ENCODE measurements around the gene SRCAP. TPM values are rescaled to one million over a fixed set of nuclear protein-coding genes. Genes with fewer than 3 reads are reported as not detected.
A peak's percentile ranks its signal among the peaks of the same experiment; 100 is the strongest.

Gene SRCAP
- total and polyA plus RNA-seq, 2 donors from 2014 or later, result 1.6 to 71.9 TPM

- Histone ChIP-seq H3K36me3 (ENCODE audit: control insufficient read depth in 2 of 3, insufficient read depth in 3 of 3, low read length in 3 of 3) (peaks cover 0 to 9% (median 5%) of the 10 kb centered on the region in 3 donors), H3K27ac (ENCODE audit: low read depth in 2 of 2, low read length in 2 of 2) (no peak overlapping the region), H3K9me3 (ENCODE audit: control insufficient read depth in 2 of 3, insufficient read depth in 1 of 3, low read length in 3 of 3) (no peaks in the 10 kb centered on the region), H3K27me3 (ENCODE audit: control insufficient read depth, insufficient read depth, low read length) (no peaks in the 10 kb centered on the region), H3K4me3 (ENCODE audit: low read length in 3 of 3) (peak overlapping the region; percentile 36 to 91 (median 67)), H3K4me1 (ENCODE audit: control insufficient read depth in 2 of 3, insufficient read depth in 2 of 3, low read depth in 1 of 3, low read length in 3 of 3) (peaks cover 0 to 6% (median 0%) of the 10 kb centered on the region in 3 donors), H3K9ac (ENCODE audit: low read length in 3 of 3) (peak overlapping the region; percentile 33 to 77 (median 37))
- FAIRE-seq (no peak), DNase-seq (peak in 4 of 5 donors; percentile 52 to 74 (median 68))
- intact Hi-C loops (cut with DNase I), result no loop called here
- no peak for TF ChIP-seq CTCF (IDR thresholded peaks at IDR 0.05; ENCODE audit: borderline replicate concordance, extremely low read depth, insufficient read depth)
Measured at GRCh38 chr16:30786115-30786935, 87.4 kb downstream of the SRCAP start.

- Histone ChIP-seq H3K4me1 (ENCODE audit: control insufficient read depth in 2 of 3, insufficient read depth in 2 of 3, low read depth in 1 of 3, low read length in 3 of 3) (peaks cover 0 to 6% (median 0%) of the 10 kb centered on the region in 3 donors), H3K27me3 (ENCODE audit: control insufficient read depth, insufficient read depth, low read length) (no peaks in the 10 kb centered on the region), H3K9me3 (ENCODE audit: control insufficient read depth in 2 of 3, insufficient read depth in 1 of 3, low read length in 3 of 3) (no peaks in the 10 kb centered on the region), H3K9ac (ENCODE audit: low read length in 3 of 3) (peak within 1 kb of the TSS; percentile 50 to 91 (median 85)), H3K4me3 (ENCODE audit: low read length in 3 of 3) (peak within 1 kb of the TSS; percentile 72 to 91 (median 88)), H3K27ac (ENCODE audit: low read depth in 2 of 2, low read length in 2 of 2) (peak within 1 kb of the TSS; percentile 54 to 67), H3K36me3 (ENCODE audit: control insufficient read depth in 2 of 3, insufficient read depth in 3 of 3, low read length in 3 of 3) (peaks cover 0 to 9% (median 5%) of the 10 kb centered on the region in 3 donors)
- intact Hi-C loops (cut with DNase I), result no loop called here
- FAIRE-seq (no peak), DNase-seq (peak; percentile 86 to 95 (median 91))
- no peak for TF ChIP-seq CTCF (IDR thresholded peaks at IDR 0.05; ENCODE audit: borderline replicate concordance, extremely low read depth, insufficient read depth)
Measured at GRCh38 chr16:30786936-30787612, 88.1 kb downstream of the SRCAP start, which contains the start of gene ZNF629. Gene ZNF629, minus strand, starts transcription at chr16:30787205. Its CDS starts 2,723 bp downstream, at chr16:30784482.

- H3K4me3 ChIP-seq (ENCODE audit: low read length in 3 of 3), result peak overlapping the region; percentile 72 to 91 (median 88)
- no peak for DNase-seq
- no peaks in the 10 kb centered on the region for H3K27me3 ChIP-seq (ENCODE audit: control insufficient read depth, insufficient read depth, low read length)
- no peak for TF ChIP-seq CTCF (IDR thresholded peaks at IDR 0.05; ENCODE audit: borderline replicate concordance, extremely low read depth, insufficient read depth)
- intact Hi-C loops (cut with DNase I), result no loop called here
- no peaks in the 10 kb centered on the region for H3K9me3 ChIP-seq (ENCODE audit: control insufficient read depth in 2 of 3, insufficient read depth in 1 of 3, low read length in 3 of 3)
- H3K9ac ChIP-seq (ENCODE audit: low read length in 3 of 3), result peak overlapping the region; percentile 50 to 91 (median 77)
- H3K36me3 ChIP-seq (ENCODE audit: control insufficient read depth in 2 of 3, insufficient read depth in 3 of 3, low read length in 3 of 3), result peaks cover 0 to 5% (median 4%) of the 10 kb centered on the region in 3 donors
- peaks cover 0 to 6% (median 0%) of the 10 kb centered on the region in 3 donors for H3K4me1 ChIP-seq (ENCODE audit: control insufficient read depth in 2 of 3, insufficient read depth in 2 of 3, low read depth in 1 of 3, low read length in 3 of 3)
- FAIRE-seq, result no peak
- H3K27ac ChIP-seq (ENCODE audit: low read depth in 2 of 2, low read length in 2 of 2), result peak overlapping the region; percentile 54 to 67
Measured at GRCh38 chr16:30787613-30788378, 88.8 kb downstream of the SRCAP start.

Other genes starting within 250 kb of the SRCAP start
- gene ITGAL, start 226.4 kb upstream of the SRCAP start, total RNA-seq, result 19.6 TPM
- gene ITGAL, start 226.4 kb upstream of the SRCAP start, polyA plus RNA-seq (ENCODE audit: insufficient read depth, low read depth, low replicate concordance), result 0.56 TPM
- gene ZNF768, start 172.6 kb upstream of the SRCAP start, total RNA-seq, result 36.2 TPM
- gene ZNF768, start 172.6 kb upstream of the SRCAP start, polyA plus RNA-seq (ENCODE audit: insufficient read depth, low read depth, low replicate concordance), result 46.9 TPM
- gene ZNF747, start 164.3 kb upstream of the SRCAP start, total RNA-seq, result 11.6 TPM
- 10.1 TPM for gene ZNF747, start 164.3 kb upstream of the SRCAP start, polyA plus RNA-seq (ENCODE audit: insufficient read depth, low read depth, low replicate concordance)
- 11.9 TPM for gene ZNF764, start 140.8 kb upstream of the SRCAP start, total RNA-seq
- 4.4 TPM for gene ZNF764, start 140.8 kb upstream of the SRCAP start, polyA plus RNA-seq (ENCODE audit: insufficient read depth, low read depth, low replicate concordance)
- 16.7 TPM for gene ZNF688, start 127.5 kb upstream of the SRCAP start, total RNA-seq
- gene ZNF688, start 127.5 kb upstream of the SRCAP start, polyA plus RNA-seq (ENCODE audit: insufficient read depth, low read depth, low replicate concordance), result 32.7 TPM
- 18.5 TPM for gene ZNF785, start 113.5 kb upstream of the SRCAP start, total RNA-seq
- 6.3 TPM for gene ZNF785, start 113.5 kb upstream of the SRCAP start, polyA plus RNA-seq (ENCODE audit: insufficient read depth, low read depth, low replicate concordance)
- 9.0 TPM for gene ZNF689, start 88.8 kb upstream of the SRCAP start, total RNA-seq
- 3.9 TPM for gene ZNF689, start 88.8 kb upstream of the SRCAP start, polyA plus RNA-seq (ENCODE audit: insufficient read depth, low read depth, low replicate concordance)
- gene PRR14, start 48.2 kb upstream of the SRCAP start, total RNA-seq, result 51.6 TPM
- 44.2 TPM for gene PRR14, start 48.2 kb upstream of the SRCAP start, polyA plus RNA-seq (ENCODE audit: insufficient read depth, low read depth, low replicate concordance)
- 66.2 TPM for gene FBRS, start 40.7 kb upstream of the SRCAP start, total RNA-seq
- gene FBRS, start 40.7 kb upstream of the SRCAP start, polyA plus RNA-seq (ENCODE audit: insufficient read depth, low read depth, low replicate concordance), result 26.3 TPM
- gene PHKG2, start 49.3 kb downstream of the SRCAP start, total RNA-seq, result 27.8 TPM
- gene PHKG2, start 49.3 kb downstream of the SRCAP start, polyA plus RNA-seq (ENCODE audit: insufficient read depth, low read depth, low replicate concordance), result 34.9 TPM
- gene CFAP119, start 62.9 kb downstream of the SRCAP start, total RNA-seq, result 12.2 TPM
- gene CFAP119, start 62.9 kb downstream of the SRCAP start, polyA plus RNA-seq (ENCODE audit: insufficient read depth, low read depth, low replicate concordance), result 13.5 TPM
- gene RNF40, start 63.2 kb downstream of the SRCAP start, total RNA-seq, result 109 TPM
- 74.3 TPM for gene RNF40, start 63.2 kb downstream of the SRCAP start, polyA plus RNA-seq (ENCODE audit: insufficient read depth, low read depth, low replicate concordance)
- 19.8 TPM for gene ZNF629, start 88.0 kb downstream of the SRCAP start, total RNA-seq
- gene ZNF629, start 88.0 kb downstream of the SRCAP start, polyA plus RNA-seq (ENCODE audit: insufficient read depth, low read depth, low replicate concordance), result 8.1 TPM
- 40.0 TPM for gene BCL7C, start 194.9 kb downstream of the SRCAP start, total RNA-seq
- 77.9 TPM for gene BCL7C, start 194.9 kb downstream of the SRCAP start, polyA plus RNA-seq (ENCODE audit: insufficient read depth, low read depth, low replicate concordance)
- 7.3 TPM for gene CTF1, start 197.4 kb downstream of the SRCAP start, total RNA-seq
- 13.0 TPM for gene CTF1, start 197.4 kb downstream of the SRCAP start, polyA plus RNA-seq (ENCODE audit: insufficient read depth, low read depth, low replicate concordance)
- gene FBXL19, start 224.4 kb downstream of the SRCAP start, total RNA-seq, result 18.9 TPM
- 7.4 TPM for gene FBXL19, start 224.4 kb downstream of the SRCAP start, polyA plus RNA-seq (ENCODE audit: insufficient read depth, low read depth, low replicate concordance)
- gene ORAI3, start 249.9 kb downstream of the SRCAP start, total RNA-seq, result 23.1 TPM
- gene ORAI3, start 249.9 kb downstream of the SRCAP start, polyA plus RNA-seq (ENCODE audit: insufficient read depth, low read depth, low replicate concordance), result 32.3 TPM

All from kidney (tissue), 14 donors.